ENCODE results near the gene ALAS2.

ALAS2 gene

DNA sequence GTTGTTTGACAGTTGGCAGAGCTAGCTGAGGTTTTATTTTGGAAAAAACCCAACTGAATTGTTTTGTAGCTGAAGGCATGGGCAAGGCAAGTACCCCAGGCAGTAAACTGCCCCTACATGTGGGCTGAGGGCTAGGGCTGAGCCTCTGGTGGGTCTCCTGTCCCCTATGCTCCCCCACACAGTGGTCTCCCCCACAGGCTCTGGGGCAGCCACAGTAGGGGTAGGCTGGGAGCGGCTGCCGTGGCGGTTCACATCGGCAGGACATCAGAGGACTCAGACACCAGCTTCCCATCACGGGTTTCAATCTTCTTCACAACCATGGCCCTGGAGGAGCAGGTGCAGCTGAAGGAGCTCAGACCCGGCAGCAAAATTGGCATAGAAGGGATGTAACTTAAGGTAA is 10.7 kb upstream of the ALAS2 start:
- TF ChIP-seq, protein P1, sequence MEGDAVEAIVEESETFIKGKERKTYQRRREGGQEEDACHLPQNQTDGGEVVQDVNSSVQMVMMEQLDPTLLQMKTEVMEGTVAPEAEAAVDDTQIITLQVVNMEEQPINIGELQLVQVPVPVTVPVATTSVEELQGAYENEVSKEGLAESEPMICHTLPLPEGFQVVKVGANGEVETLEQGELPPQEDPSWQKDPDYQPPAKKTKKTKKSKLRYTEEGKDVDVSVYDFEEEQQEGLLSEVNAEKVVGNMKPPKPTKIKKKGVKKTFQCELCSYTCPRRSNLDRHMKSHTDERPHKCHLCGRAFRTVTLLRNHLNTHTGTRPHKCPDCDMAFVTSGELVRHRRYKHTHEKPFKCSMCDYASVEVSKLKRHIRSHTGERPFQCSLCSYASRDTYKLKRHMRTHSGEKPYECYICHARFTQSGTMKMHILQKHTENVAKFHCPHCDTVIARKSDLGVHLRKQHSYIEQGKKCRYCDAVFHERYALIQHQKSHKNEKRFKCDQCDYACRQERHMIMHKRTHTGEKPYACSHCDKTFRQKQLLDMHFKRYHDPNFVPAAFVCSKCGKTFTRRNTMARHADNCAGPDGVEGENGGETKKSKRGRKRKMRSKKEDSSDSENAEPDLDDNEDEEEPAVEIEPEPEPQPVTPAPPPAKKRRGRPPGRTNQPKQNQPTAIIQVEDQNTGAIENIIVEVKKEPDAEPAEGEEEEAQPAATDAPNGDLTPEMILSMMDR (conservative IDR thresholded peaks at IDR 0.05; ENCODE audit: control insufficient read depth, insufficient read depth, low read depth, low read length) = no peak
- no peak for DNase-seq (ENCODE audit: low read depth)
- H3K4me3 ChIP-seq (ENCODE audit: control insufficient read depth, low read depth, low read length) = no peak overlapping the region

DNA sequence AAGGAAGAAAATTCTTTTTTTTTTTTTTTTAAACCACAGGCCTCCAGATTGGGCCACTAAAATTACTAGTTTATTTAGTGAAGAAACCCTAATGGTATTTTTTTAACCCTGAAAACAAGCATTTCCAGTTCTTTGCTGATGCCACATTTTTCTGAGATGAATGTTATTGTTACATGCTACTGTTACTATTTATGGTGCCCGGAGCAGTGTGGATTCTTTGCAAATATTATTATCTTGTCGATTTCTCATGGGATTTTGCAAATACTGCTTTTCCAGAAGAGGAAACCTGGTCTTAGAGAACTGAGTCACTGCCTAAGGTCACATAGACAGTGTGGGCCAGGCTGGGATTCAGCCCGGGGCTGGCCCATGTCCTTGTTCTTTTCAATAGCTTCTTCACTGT is 8.7 kb upstream of the ALAS2 start:
- TF ChIP-seq, protein P1 (conservative IDR thresholded peaks at IDR 0.05; ENCODE audit: control insufficient read depth, insufficient read depth, low read depth, low read length) = no peak
- no peak overlapping the region for H3K4me3 ChIP-seq (ENCODE audit: control insufficient read depth, low read depth, low read length)
- peak; percentile 32 for DNase-seq (ENCODE audit: low read depth)

GRCh38 chrX:55033429-55033828 is 2.7 kb upstream of the ALAS2 start:
- DNase-seq (ENCODE audit: low read depth) = no peak
- TF ChIP-seq, protein P1 (conservative IDR thresholded peaks at IDR 0.05; ENCODE audit: control insufficient read depth, insufficient read depth, low read depth, low read length) = no peak
- H3K4me3 ChIP-seq (ENCODE audit: control insufficient read depth, low read depth, low read length) = no peak overlapping the region

- no peak overlapping the region for H3K4me3 ChIP-seq (ENCODE audit: control insufficient read depth, low read depth, low read length)
- no peak for DNase-seq (ENCODE audit: low read depth)
- TF ChIP-seq, protein P1 (conservative IDR thresholded peaks at IDR 0.05; ENCODE audit: control insufficient read depth, insufficient read depth, low read depth, low read length) = no peak
Measured at GRCh38 chrX:55029291-55029690, 1.5 kb downstream of the ALAS2 start.

- TF ChIP-seq, protein P1 (conservative IDR thresholded peaks at IDR 0.05; ENCODE audit: control insufficient read depth, insufficient read depth, low read depth, low read length) = no peak
- no peak for DNase-seq (ENCODE audit: low read depth)
- no peak overlapping the region for H3K4me3 ChIP-seq (ENCODE audit: control insufficient read depth, low read depth, low read length)
Measured at GRCh38 chrX:55028611-55029010, 2.2 kb downstream of the ALAS2 start.

GRCh38 chrX:55028040-55028439 is 2.7 kb downstream of the ALAS2 start:
- DNase-seq (ENCODE audit: low read depth) = no peak
- TF ChIP-seq, protein P1 (conservative IDR thresholded peaks at IDR 0.05; ENCODE audit: control insufficient read depth, insufficient read depth, low read depth, low read length) = no peak
- H3K4me3 ChIP-seq (ENCODE audit: control insufficient read depth, low read depth, low read length) = no peak overlapping the region

DNA sequence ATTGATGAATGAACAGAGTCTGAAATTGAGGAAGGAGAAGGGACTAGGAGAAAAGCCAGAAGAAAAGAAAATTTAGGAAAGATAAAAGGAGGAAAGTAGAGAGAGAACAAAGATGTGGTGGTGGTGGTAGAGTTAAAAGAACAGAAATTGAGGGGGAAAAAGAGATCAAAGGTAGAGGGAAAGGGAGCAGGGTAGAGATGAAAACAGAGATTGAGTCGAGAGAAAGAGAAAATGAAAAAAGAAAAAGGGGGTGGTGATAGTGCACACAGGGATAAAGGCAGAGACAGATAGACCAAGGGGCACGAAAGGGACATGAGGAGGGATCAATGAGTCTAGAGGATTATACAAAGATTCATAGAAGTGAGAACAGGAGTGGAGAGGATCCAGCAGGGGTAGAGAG is 3.9 kb downstream of the ALAS2 start:
- TF ChIP-seq, protein P1 (conservative IDR thresholded peaks at IDR 0.05; ENCODE audit: control insufficient read depth, insufficient read depth, low read depth, low read length) = no peak
- H3K4me3 ChIP-seq (ENCODE audit: control insufficient read depth, low read depth, low read length) = no peak overlapping the region
- DNase-seq (ENCODE audit: low read depth) = no peak
